Measurements from ENCODE around the gene COMMD2.

DNA sequence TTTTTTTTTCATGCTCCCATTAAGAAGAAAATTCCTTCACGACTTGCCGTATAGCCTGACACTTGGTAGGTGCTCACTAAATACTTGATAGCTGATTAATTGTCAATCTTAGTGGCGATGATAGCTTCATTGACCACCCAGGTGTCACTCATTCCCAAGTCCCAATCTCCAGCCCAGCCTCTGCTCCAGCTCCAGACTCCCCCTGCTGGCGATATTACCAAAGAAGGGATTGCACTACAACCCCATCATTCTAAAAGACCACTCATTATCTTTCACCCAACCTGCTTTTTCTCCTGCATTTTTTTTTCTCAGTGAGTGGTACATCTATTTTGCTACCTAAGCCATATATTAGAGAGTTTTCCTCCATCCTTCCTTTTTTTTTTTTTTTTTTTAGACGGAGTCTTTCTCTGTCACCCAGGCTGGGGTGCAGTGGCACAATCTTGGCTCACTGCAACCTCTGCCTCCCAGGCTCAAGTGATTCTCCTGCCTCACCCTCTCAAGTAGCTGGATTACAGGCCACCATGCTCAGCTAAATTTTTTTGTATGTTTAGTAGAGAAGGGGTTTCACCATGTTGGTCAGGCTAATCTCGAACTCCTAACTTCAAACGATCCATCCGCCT is 19.5 kb upstream of the COMMD2 start:
- TF ChIP-seq CTCF (IDR thresholded peaks at IDR 0.05 in 2 of 3, conservative IDR thresholded peaks at IDR 0.05 in 1 of 3; ENCODE audit: control insufficient read depth in 2 of 3, extremely low read depth in 1 of 3, insufficient read depth in 1 of 3, low read depth in 3 of 3, low read length in 3 of 3) (peak; percentile 79 to 83 (median 79)), NFYB (IDR thresholded peaks at IDR 0.05; ENCODE audit: insufficient read depth, low read depth, low read length) (no peak), YBX1 (IDR thresholded peaks at IDR 0.05) (no peak)
